SK-N-SH treated with all-trans-retinoic acid at 6 μM for 48 hours (cell line): ENCODE measurements around the gene FGGY.

Experiments
- ATAC-seq: fragments of 200-7000 bp; cut with Tn5 transposase; 3 replicates; pipeline ENCODE4 v1.9.1; 2020; ENCODE audit warnings: mild to moderate bottlenecking, moderate library complexity
- ARNTL ChIP-seq: fragments of 450-650 bp; formaldehyde crosslinking; IDR thresholded peaks from 2 replicates; pipeline ENCODE4 v1.5.0; 2020; ENCODE audit warnings: low read depth, mild to moderate bottlenecking, moderate library complexity, borderline replicate concordance
- CREB5 ChIP-seq: fragments of 250-450 bp; sonication (Bioruptor Pico); IDR thresholded peaks from 2 replicates; pipeline ENCODE4 v1.5.1; 2020; ENCODE audit warnings: low read depth, mild to moderate bottlenecking, moderate library complexity
- CSDC2 ChIP-seq: fragments of 250-450 bp; sonication (Bioruptor Pico); IDR thresholded peaks from 2 replicates; pipeline ENCODE4 v1.5.0; 2020; ENCODE audit warnings: mild to moderate bottlenecking, moderate library complexity
- ESRRG ChIP-seq: fragments of 250-450 bp; sonication (Bioruptor Pico); IDR thresholded peaks from 2 replicates; pipeline ENCODE4 v1.6.1; 2021; ENCODE audit warnings: mild to moderate bottlenecking
- ISL1 ChIP-seq: fragments of 250-450 bp; sonication (Bioruptor Pico); IDR thresholded peaks from 2 replicates; pipeline ENCODE4 v2.1.2; 2022; ENCODE audit warnings: mild to moderate bottlenecking, moderate library complexity
- OSR1 ChIP-seq: fragments of 250-450 bp; sonication (Bioruptor Pico); IDR thresholded peaks from 2 replicates; pipeline ENCODE4 v1.8.0; 2022; ENCODE audit warnings: moderate library complexity, mild to moderate bottlenecking, inconsistent platforms
- POU6F1 ChIP-seq: fragments of 250-450 bp; sonication (Bioruptor Pico); IDR thresholded peaks from 2 replicates; pipeline ENCODE4 v1.8.0; 2021; ENCODE audit warnings: low read depth, mild to moderate bottlenecking, moderate library complexity, borderline replicate concordance
- PPARA ChIP-seq: fragments of 250-450 bp; sonication (Bioruptor Pico); IDR thresholded peaks from 2 replicates; pipeline ENCODE4 v1.5.0; 2020; ENCODE audit warnings: mild to moderate bottlenecking, borderline replicate concordance
- SNAI2 ChIP-seq: fragments of 250-450 bp; sonication (Bioruptor Pico); IDR thresholded peaks from 2 replicates; pipeline ENCODE4 v1.5.0; 2020; ENCODE audit warnings: mild to moderate bottlenecking, moderate library complexity
- TCF4 ChIP-seq: fragments of 250-450 bp; sonication (Bioruptor Pico); IDR thresholded peaks from 2 replicates; pipeline ENCODE4 v1.8.0; 2021; ENCODE audit warnings: mild to moderate bottlenecking, moderate library complexity, borderline replicate concordance
- TOX ChIP-seq: fragments of 250-450 bp; sonication (Bioruptor Pico); IDR thresholded peaks from 2 replicates; pipeline ENCODE4 v1.8.0; 2021; ENCODE audit warnings: mild to moderate bottlenecking, moderate library complexity, borderline replicate concordance
- TSHZ2 ChIP-seq: fragments of 250-450 bp; sonication (Bioruptor Pico); IDR thresholded peaks from 2 replicates; pipeline ENCODE4 v1.5.0; 2020; ENCODE audit warnings: mild to moderate bottlenecking, moderate library complexity
- ZC3H10 ChIP-seq: fragments of 250-450 bp; sonication (Bioruptor Pico); IDR thresholded peaks from 2 replicates; pipeline ENCODE4 v1.5.1; 2021; ENCODE audit warnings: mild to moderate bottlenecking, moderate library complexity
- ZFP3 ChIP-seq: fragments of 250-450 bp; sonication (Bioruptor Pico); IDR thresholded peaks from 2 replicates; pipeline ENCODE4 v1.5.0; 2020; ENCODE audit warnings: mild to moderate bottlenecking, moderate library complexity
- ZFP30 ChIP-seq: fragments of 450-650 bp; formaldehyde crosslinking; IDR thresholded peaks from 2 replicates; pipeline ENCODE4 v1.5.0; 2022; ENCODE audit warnings: mild to moderate bottlenecking, moderate library complexity
- ZNF70 ChIP-seq: fragments of 450-650 bp; formaldehyde crosslinking; IDR thresholded peaks from 2 replicates; pipeline ENCODE4 v1.5.0; 2020; ENCODE audit warnings: mild to moderate bottlenecking, moderate library complexity
- TF ChIP-seq, protein P1 (sequence below): fragments of 250-450 bp; sonication (Bioruptor Pico); IDR thresholded peaks from 2 replicates; pipeline ENCODE4 v1.5.1; 2021; ENCODE audit warnings: mild to moderate bottlenecking, moderate library complexity

The FGGY gene

GRCh38 chr1:59510249-59510648, 213.4 kb downstream of the FGGY start:
- no peak for TF ChIP-seq POU6F1 (CRISPR knock-in tag)
- no peak for TF ChIP-seq ZC3H10 (CRISPR knock-in tag)
- no peak for TF ChIP-seq ZNF70
- TF ChIP-seq, all 23 proteins: peak for 0
- no peak for ATAC-seq

GRCh38 chr1:59511476-59512465, 214.9 kb downstream of the FGGY start:
- ATAC-seq, result no peak
- TF ChIP-seq ZNF70 (no peak), ZFP3 (CRISPR knock-in tag) (no peak), ZFP30 (CRISPR knock-in tag) (no peak), TSHZ2 (CRISPR knock-in tag) (no peak)
- TF ChIP-seq, protein P1, sequence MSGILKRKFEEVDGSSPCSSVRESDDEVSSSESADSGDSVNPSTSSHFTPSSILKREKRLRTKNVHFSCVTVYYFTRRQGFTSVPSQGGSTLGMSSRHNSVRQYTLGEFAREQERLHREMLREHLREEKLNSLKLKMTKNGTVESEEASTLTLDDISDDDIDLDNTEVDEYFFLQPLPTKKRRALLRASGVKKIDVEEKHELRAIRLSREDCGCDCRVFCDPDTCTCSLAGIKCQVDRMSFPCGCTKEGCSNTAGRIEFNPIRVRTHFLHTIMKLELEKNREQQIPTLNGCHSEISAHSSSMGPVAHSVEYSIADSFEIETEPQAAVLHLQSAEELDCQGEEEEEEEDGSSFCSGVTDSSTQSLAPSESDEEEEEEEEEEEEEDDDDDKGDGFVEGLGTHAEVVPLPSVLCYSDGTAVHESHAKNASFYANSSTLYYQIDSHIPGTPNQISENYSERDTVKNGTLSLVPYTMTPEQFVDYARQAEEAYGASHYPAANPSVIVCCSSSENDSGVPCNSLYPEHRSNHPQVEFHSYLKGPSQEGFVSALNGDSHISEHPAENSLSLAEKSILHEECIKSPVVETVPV (CRISPR knock-in tag), result no peak

DNA sequence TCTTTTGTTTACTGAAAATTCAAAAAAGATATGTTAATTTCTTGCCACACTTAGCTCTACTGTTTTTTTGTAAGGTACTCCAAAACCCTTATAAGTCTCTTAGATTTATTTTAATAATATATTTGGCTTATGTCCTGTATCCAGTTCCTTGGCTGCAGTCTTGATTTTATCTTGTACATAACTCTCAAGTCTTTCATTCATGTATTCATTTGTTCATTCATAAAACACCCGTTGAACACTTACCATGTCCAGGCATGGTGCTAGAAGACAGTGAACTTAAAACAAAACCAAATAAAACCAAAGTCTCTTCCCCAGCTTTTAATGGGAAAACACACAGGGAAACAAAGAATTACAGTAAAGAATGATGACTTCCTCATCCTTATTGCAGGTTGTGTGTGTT, 215.8 kb downstream of the FGGY start:
- ATAC-seq, result no peak
- TF ChIP-seq ESRRG (CRISPR knock-in tag), result no peak
- TF ChIP-seq PPARA (CRISPR knock-in tag), result no peak

GRCh38 chr1:59514061-59514909, 217.4 kb downstream of the FGGY start:
- TF ChIP-seq OSR1 (no peak), POU6F1 (CRISPR knock-in tag) (no peak), ESRRG (CRISPR knock-in tag) (no peak), CSDC2 (no peak), CREB5 (no peak)
- TF ChIP-seq, all 23 proteins: peak for 0
- no peak for ATAC-seq

DNA sequence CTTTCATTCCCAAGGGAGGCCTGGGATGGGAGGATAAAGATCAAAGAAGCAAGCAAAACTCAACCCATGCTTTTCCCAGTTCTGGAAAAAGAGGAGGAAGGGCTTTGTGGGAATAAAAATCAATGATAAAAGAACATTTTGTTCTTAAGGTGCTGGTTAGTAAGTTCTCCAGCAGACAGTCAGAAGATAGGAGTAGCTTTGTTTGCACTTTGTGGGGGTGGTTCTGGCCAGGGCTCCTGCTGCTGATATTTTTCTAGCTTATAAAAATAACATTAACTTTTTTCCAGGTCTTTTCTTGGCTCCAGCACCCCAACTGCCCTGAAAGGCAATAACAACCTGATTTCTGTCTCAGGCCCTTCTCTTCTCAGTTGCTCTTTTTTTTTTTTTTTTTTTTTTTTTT, 220.0 kb downstream of the FGGY start:
- no peak for ATAC-seq
- TF ChIP-seq PPARA (CRISPR knock-in tag) (no peak), ARNTL (no peak), TOX (CRISPR knock-in tag) (no peak), OSR1 (no peak), ZC3H10 (CRISPR knock-in tag) (no peak), ZNF70 (no peak), CSDC2 (no peak), ISL1 (CRISPR knock-in tag) (no peak), ESRRG (CRISPR knock-in tag) (no peak), ZFP3 (CRISPR knock-in tag) (no peak), SNAI2 (CRISPR knock-in tag) (no peak), TCF4 (CRISPR knock-in tag) (no peak), ZFP30 (CRISPR knock-in tag) (no peak), TSHZ2 (CRISPR knock-in tag) (no peak)
